ENCODE results near the gene ADAMTSL1. TPM values are rescaled to one million over a fixed set of nuclear protein-coding genes. Genes with fewer than 3 reads are reported as not detected.

Gene ADAMTSL1
- total RNA-seq, 1 donor from 2014 or later: 12.3 TPM

DNA sequence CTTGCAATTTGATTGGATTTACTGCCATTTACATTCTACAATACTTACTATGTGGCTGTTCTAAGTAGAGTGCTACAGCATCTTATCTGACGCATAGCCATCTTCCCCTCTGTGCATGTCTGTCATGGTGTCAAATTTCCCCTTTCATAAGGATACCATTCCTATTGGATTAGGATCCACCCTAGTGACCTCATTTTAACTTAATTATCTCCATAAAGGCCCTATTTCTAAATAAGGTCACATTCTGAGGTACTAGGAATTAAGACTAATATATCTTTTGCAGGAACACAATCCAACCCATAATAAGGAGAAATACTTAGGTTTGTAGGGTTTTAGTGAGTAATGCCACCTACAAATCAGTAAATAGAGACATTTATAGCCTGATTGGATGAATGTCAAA lies 268.0 kb downstream of the ADAMTSL1 start:
- TF ChIP-seq CTCF (IDR thresholded peaks at IDR 0.05): no peak
- DNase-seq (ENCODE audit: low spot score in 2 of 2): no peak
- intact Hi-C loops (cut with DNase I): no loop called here

GRCh38 chr9:18743421-18743820 lies 269.5 kb downstream of the ADAMTSL1 start:
- TF ChIP-seq CTCF (IDR thresholded peaks at IDR 0.05): no peak
- no peaks in the 10 kb centered on the region for H3K9me3 ChIP-seq

More for the DNA sequence above, 268.0 kb downstream of the ADAMTSL1 start:
- no peaks in the 10 kb centered on the region for H3K9me3 ChIP-seq
- H3K27me3 ChIP-seq: no peaks in the 10 kb centered on the region
- H3K36me3 ChIP-seq: no peaks in the 10 kb centered on the region
- H3K4me1 ChIP-seq: no peaks in the 10 kb centered on the region
- no peak overlapping the region for H3K27ac ChIP-seq
- H3K4me3 ChIP-seq: no peak overlapping the region

GRCh38 chr9:18743971-18744370 lies 270.0 kb downstream of the ADAMTSL1 start:
- no peak for DNase-seq (ENCODE audit: low spot score in 2 of 2)
- H3K27me3 ChIP-seq: no peaks in the 10 kb centered on the region
- H3K27ac ChIP-seq: no peak overlapping the region
- H3K4me3 ChIP-seq: no peak overlapping the region
- H3K36me3 ChIP-seq: no peaks in the 10 kb centered on the region
- H3K4me1 ChIP-seq: no peaks in the 10 kb centered on the region
- no peaks in the 10 kb centered on the region for H3K9me3 ChIP-seq
- intact Hi-C loops (cut with DNase I): no loop called here
- TF ChIP-seq CTCF (IDR thresholded peaks at IDR 0.05): no peak

More at GRCh38 chr9:18743421-18743820, 269.5 kb downstream of the ADAMTSL1 start:
- H3K4me1 ChIP-seq: no peaks in the 10 kb centered on the region
- no peaks in the 10 kb centered on the region for H3K36me3 ChIP-seq
- DNase-seq (ENCODE audit: low spot score in 2 of 2): no peak
- no peaks in the 10 kb centered on the region for H3K27me3 ChIP-seq
- intact Hi-C loops (cut with DNase I): no loop called here
- H3K27ac ChIP-seq: no peak overlapping the region
- H3K4me3 ChIP-seq: no peak overlapping the region

- intact Hi-C loops (cut with DNase I): no loop called here
- DNase-seq (ENCODE audit: low spot score in 2 of 2): no peak
- Histone ChIP-seq H3K36me3 (no peaks in the 10 kb centered on the region), H3K4me1 (no peaks in the 10 kb centered on the region), H3K27me3 (no peaks in the 10 kb centered on the region), H3K9me3 (no peaks in the 10 kb centered on the region), H3K4me3 (no peak overlapping the region), H3K27ac (no peak overlapping the region)
- TF ChIP-seq CTCF (IDR thresholded peaks at IDR 0.05): no peak
These were observed 271.8 kb downstream of the ADAMTSL1 start for GRCh38 chr9:18745710-18746109.

DNA sequence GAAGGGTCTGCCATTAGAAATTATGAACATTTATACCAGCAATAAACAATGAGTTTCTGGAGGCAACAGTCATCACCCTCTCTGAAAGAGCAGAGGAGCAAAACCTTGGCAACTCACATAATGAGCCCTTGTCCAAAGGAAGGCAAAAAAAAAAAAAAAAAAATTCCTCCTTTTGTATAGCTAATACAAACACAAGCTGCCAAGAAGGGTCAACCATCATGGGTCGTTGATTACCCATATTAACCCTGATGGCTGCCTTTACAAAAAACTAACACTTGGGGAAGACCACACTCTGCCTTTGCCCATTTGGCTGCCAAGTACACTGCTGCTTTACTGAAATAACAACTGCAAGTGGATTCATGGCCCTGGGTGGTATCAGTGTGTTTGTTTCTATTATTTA lies 272.7 kb downstream of the ADAMTSL1 start:
- no peaks in the 10 kb centered on the region for H3K27me3 ChIP-seq
- no peaks in the 10 kb centered on the region for H3K9me3 ChIP-seq
- no peak for DNase-seq (ENCODE audit: low spot score in 2 of 2)
- no peaks in the 10 kb centered on the region for H3K36me3 ChIP-seq
- no peak for TF ChIP-seq CTCF (IDR thresholded peaks at IDR 0.05)
- intact Hi-C loops (cut with DNase I): no loop called here
- H3K4me1 ChIP-seq: no peaks in the 10 kb centered on the region
- no peak overlapping the region for H3K27ac ChIP-seq
- no peak overlapping the region for H3K4me3 ChIP-seq

- H3K27me3 ChIP-seq: no peaks in the 10 kb centered on the region
- no peaks in the 10 kb centered on the region for H3K4me1 ChIP-seq
- no peaks in the 10 kb centered on the region for H3K36me3 ChIP-seq
- intact Hi-C loops (cut with DNase I): no loop called here
- no peaks in the 10 kb centered on the region for H3K9me3 ChIP-seq
- DNase-seq (ENCODE audit: low spot score in 2 of 2): no peak
- no peak overlapping the region for H3K4me3 ChIP-seq
- no peak for TF ChIP-seq CTCF (IDR thresholded peaks at IDR 0.05)
- H3K27ac ChIP-seq: no peak overlapping the region
These were observed 273.6 kb downstream of the ADAMTSL1 start for GRCh38 chr9:18747595-18747994.
